ENCODE data around the gene SCYL1.

Gene SCYL1

DNA sequence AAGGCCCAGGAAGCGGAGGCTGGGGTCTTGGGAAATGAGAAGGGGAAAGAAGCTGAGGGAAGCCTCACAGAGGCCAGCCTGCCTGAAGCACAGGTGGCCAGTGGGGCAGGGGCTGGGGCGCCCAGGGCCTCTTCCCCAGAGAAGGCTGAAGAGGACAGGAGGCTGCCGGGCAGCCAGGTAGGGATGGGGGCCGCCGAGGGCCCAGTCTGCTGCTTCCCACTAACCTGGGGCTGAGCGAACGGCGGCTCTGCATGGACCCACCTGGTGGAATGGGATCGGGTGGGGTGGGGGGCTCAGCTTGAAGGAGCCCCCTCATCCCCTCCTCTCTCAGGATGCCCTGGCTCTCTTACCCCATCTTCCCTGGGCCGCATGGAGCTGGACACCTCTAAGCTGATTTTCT, 58.7 kb downstream of the SCYL1 start:
- H3K27me3 ChIP-seq (ENCODE audit: control insufficient read depth, insufficient read depth, low read length): peaks cover 59% of the 10 kb centered on the region
- no peak overlapping the region for H3K27ac ChIP-seq (ENCODE audit: low read depth, low read length)
- H3K9me3 ChIP-seq (ENCODE audit: control insufficient read depth, insufficient read depth, low read length): no peaks in the 10 kb centered on the region
- no peak overlapping the region for H3K9ac ChIP-seq (ENCODE audit: low read depth, low read length)
- H3K4me1 ChIP-seq (ENCODE audit: control insufficient read depth, insufficient read depth, low read length): no peaks in the 10 kb centered on the region; the same call in 1 of the 2 replicates
- H3K36me3 ChIP-seq (ENCODE audit: control insufficient read depth, insufficient read depth, low read length): no peaks in the 10 kb centered on the region
- H3K4me3 ChIP-seq (ENCODE audit: low read depth, low read length): no peak overlapping the region

GRCh38 chr11:65584106-65584505, 59.2 kb downstream of the SCYL1 start:
- H3K9ac ChIP-seq (ENCODE audit: low read depth, low read length): no peak overlapping the region
- no peaks in the 10 kb centered on the region; the same call in 1 of the 2 replicates for H3K4me1 ChIP-seq (ENCODE audit: control insufficient read depth, insufficient read depth, low read length)
- no peaks in the 10 kb centered on the region for H3K9me3 ChIP-seq (ENCODE audit: control insufficient read depth, insufficient read depth, low read length)
- peaks cover 57% of the 10 kb centered on the region for H3K27me3 ChIP-seq (ENCODE audit: control insufficient read depth, insufficient read depth, low read length)
- H3K36me3 ChIP-seq (ENCODE audit: control insufficient read depth, insufficient read depth, low read length): no peaks in the 10 kb centered on the region
- no peak overlapping the region for H3K27ac ChIP-seq (ENCODE audit: low read depth, low read length)
- no peak overlapping the region for H3K4me3 ChIP-seq (ENCODE audit: low read depth, low read length)

DNA sequence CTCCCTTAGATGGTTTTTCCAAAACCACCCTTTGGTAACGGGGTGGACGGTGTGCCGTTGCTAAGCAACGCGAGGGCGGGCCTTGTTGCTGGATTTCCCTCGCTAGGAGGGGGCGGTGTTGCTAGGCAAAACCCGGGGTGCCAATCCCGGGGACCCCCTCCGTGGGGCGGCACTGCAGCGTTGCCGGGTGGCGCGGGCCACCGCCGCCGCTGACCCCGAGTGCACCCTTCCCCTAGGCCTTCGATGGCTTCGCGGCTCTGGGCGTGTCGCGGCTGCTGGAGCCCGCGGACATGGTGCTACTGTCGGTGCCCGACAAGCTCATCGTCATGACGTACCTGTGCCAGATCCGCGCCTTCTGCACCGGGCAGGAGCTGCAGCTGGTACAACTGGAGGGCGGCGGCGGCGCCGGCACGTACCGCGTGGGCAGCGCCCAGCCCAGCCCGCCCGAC, 59.9 kb downstream of the SCYL1 start:
- Histone ChIP-seq H3K27ac (ENCODE audit: low read depth, low read length) (no peak overlapping the region), H3K4me3 (ENCODE audit: low read depth, low read length) (peak overlapping the region; percentile 4; the same call in 1 of the 2 replicates), H3K4me1 (ENCODE audit: control insufficient read depth, insufficient read depth, low read length) (no peaks in the 10 kb centered on the region; the same call in 1 of the 2 replicates), H3K36me3 (ENCODE audit: control insufficient read depth, insufficient read depth, low read length) (no peaks in the 10 kb centered on the region), H3K9me3 (ENCODE audit: control insufficient read depth, insufficient read depth, low read length) (no peaks in the 10 kb centered on the region), H3K27me3 (ENCODE audit: control insufficient read depth, insufficient read depth, low read length) (peaks cover 56% of the 10 kb centered on the region), H3K9ac (ENCODE audit: low read depth, low read length) (no peak overlapping the region)

DNA sequence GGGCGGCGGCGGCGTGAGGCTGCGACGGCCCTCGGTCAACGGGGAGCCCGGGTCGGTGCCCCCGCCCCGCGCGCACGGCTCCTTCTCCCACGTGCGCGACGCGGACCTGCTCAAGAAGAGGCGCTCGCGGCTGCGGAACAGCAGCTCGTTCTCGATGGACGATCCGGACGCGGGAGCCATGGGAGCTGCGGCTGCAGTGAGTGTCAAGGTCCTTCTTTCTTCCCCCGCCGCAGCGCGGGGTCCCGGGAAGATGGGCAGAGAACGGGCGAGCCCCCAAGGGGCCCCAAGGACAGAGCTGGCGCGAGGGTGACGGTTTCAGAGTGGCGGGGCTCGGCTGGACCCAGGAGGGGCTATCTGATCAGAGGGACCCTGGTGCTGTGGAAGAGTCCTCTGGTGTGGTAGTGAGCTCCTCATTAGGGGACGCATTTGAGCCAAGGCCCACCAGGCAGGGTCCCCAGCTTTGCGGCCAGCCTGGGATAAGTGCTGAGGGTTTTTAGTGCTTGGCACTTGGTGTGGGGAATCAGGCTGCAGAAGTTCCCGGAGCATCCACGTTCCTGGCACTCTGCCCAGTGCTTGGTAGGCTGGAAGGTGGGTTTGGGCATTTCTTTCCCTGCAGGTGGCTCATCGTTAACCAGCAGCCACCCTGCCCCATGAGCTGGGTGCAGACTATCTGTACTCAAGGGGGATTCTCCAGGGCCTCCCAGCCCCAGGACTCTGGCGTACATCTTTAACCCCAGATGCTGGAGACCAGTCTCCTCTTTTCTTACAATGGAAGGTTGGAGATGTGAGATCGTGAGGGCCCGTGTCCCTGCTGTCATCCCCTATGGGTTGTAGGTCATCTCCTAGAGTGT, 60.7 kb downstream of the SCYL1 start:
- peaks cover 63% of the 10 kb centered on the region for H3K27me3 ChIP-seq (ENCODE audit: control insufficient read depth, insufficient read depth, low read length)
- no peaks in the 10 kb centered on the region for H3K9me3 ChIP-seq (ENCODE audit: control insufficient read depth, insufficient read depth, low read length)
- no peaks in the 10 kb centered on the region; the same call in 1 of the 2 replicates for H3K4me1 ChIP-seq (ENCODE audit: control insufficient read depth, insufficient read depth, low read length)
- no peak overlapping the region; the same call in 1 of the 2 replicates for H3K4me3 ChIP-seq (ENCODE audit: low read depth, low read length)
- H3K36me3 ChIP-seq (ENCODE audit: control insufficient read depth, insufficient read depth, low read length): no peaks in the 10 kb centered on the region
- no peak overlapping the region for H3K27ac ChIP-seq (ENCODE audit: low read depth, low read length)
- H3K9ac ChIP-seq (ENCODE audit: low read depth, low read length): no peak overlapping the region

GRCh38 chr11:65586247-65586630, 61.4 kb downstream of the SCYL1 start:
- H3K9ac ChIP-seq (ENCODE audit: low read depth, low read length): no peak overlapping the region
- H3K36me3 ChIP-seq (ENCODE audit: control insufficient read depth, insufficient read depth, low read length): no peaks in the 10 kb centered on the region
- H3K9me3 ChIP-seq (ENCODE audit: control insufficient read depth, insufficient read depth, low read length): no peaks in the 10 kb centered on the region
- no peaks in the 10 kb centered on the region; the same call in 1 of the 2 replicates for H3K4me1 ChIP-seq (ENCODE audit: control insufficient read depth, insufficient read depth, low read length)
- H3K27me3 ChIP-seq (ENCODE audit: control insufficient read depth, insufficient read depth, low read length): peaks cover 69% of the 10 kb centered on the region
- H3K27ac ChIP-seq (ENCODE audit: low read depth, low read length): no peak overlapping the region
- H3K4me3 ChIP-seq (ENCODE audit: low read depth, low read length): no peak overlapping the region

GRCh38 chr11:65586676-65587075, 61.8 kb downstream of the SCYL1 start:
- Histone ChIP-seq H3K9ac (ENCODE audit: low read depth, low read length) (no peak overlapping the region), H3K36me3 (ENCODE audit: control insufficient read depth, insufficient read depth, low read length) (no peaks in the 10 kb centered on the region), H3K4me1 (ENCODE audit: control insufficient read depth, insufficient read depth, low read length) (no peaks in the 10 kb centered on the region; the same call in 1 of the 2 replicates), H3K4me3 (ENCODE audit: low read depth, low read length) (no peak overlapping the region), H3K9me3 (ENCODE audit: control insufficient read depth, insufficient read depth, low read length) (no peaks in the 10 kb centered on the region), H3K27ac (ENCODE audit: low read depth, low read length) (no peak overlapping the region), H3K27me3 (ENCODE audit: control insufficient read depth, insufficient read depth, low read length) (peaks cover 73% of the 10 kb centered on the region)

Data from HUES48 (cell line).